ENCODE results near the gene PLCH1.

DNA sequence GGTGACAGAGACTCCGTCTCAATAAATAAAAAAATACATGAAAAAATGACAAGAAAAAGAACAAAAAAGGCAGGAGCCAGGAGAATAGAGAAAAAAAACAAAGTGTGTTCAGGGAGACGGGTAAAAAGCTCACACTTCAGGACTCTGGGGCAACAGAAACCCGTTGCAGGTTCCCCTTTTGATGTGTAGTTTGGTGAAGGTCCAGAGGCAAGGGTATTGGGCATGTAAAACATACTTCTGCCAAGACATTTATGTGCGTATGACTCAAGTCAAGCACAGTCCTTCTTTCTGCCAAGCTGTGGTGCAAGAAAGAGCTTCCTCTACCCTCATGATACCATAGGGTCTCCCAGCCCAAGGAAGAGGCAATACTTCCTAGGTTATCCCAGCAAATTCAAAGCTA, 418.0 kb downstream of the PLCH1 start:
- TF ChIP-seq SPI1 (IDR thresholded peaks at IDR 0.05; ENCODE audit: low read depth, low read length) = no peak
- no peak for TF ChIP-seq POLR2AphosphoS5 (IDR thresholded peaks at IDR 0.05; ENCODE audit: low read depth, low read length)
- TF ChIP-seq POLR2A (IDR thresholded peaks at IDR 0.05; ENCODE audit: low read depth, low read length) = no peak
- TF ChIP-seq TAF1 (IDR thresholded peaks at IDR 0.05; ENCODE audit: low read depth, low read length) = no peak
- TF ChIP-seq PAX5 (IDR thresholded peaks at IDR 0.05; ENCODE audit: insufficient read depth, low read length, severe bottlenecking) = no peak

Measured in GM12891 (cell line).